Measurements from ENCODE around the gene EIF5B. TPM values are rescaled to one million over a fixed set of nuclear protein-coding genes. Genes with fewer than 3 reads are reported as not detected.

The EIF5B gene
- total and polyA plus RNA-seq, 7 experiments from 2014 or later: 5.6 to 49.0 (median 36.2) TPM

DNA sequence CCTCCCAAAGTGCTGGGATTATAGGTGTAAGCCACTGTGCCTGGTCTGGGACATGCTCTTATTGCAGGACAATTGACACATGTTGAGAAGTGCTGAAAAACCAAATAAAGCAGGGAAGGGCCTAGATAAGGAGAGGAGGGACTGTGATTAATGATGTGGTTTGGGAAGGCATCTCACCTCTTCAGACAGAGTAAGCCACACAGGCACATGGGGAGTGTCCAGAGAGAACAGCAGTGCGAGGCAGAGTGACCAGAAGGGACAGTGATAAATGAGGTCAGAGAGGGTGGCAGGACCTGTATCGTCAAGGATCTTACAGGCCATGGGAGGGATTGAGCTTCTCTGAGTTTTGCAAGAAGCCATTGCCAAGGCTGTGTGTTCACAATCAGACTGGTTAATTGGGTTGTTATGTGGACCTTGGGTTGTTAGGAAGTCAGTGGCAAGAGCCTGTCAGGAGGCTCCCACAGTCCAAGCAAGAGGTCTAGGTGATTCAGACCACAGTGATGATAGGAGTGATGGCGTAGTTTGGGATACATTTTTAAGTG is 58.5 kb downstream of the EIF5B start:
- no peak overlapping the region for H3K4me3 Mint-ChIP-seq
- no peaks in the 10 kb centered on the region for H3K9me3 Mint-ChIP-seq
- no peaks in the 10 kb centered on the region for H3K27me3 Mint-ChIP-seq
- H3K4me1 Mint-ChIP-seq: peaks cover 0 to 4% (median 0%) of the 10 kb centered on the region in 7 donors
- Histone ChIP-seq H3K4me1 (ENCODE audit: control insufficient read depth in 2 of 2, insufficient read depth in 2 of 2, low read length in 2 of 2) (no peaks in the 10 kb centered on the region), H3K27ac (ENCODE audit: low read depth, low read length) (no peak overlapping the region), H3K4me3 (ENCODE audit: low read length) (no peak overlapping the region), H3K27me3 (ENCODE audit: control insufficient read depth in 2 of 2, insufficient read depth in 2 of 2, low read length in 2 of 2) (no peaks in the 10 kb centered on the region), H3K36me3 (ENCODE audit: control insufficient read depth in 2 of 3, insufficient read depth in 3 of 3, low read length in 3 of 3) (peaks cover 17 to 85% (median 20%) of the 10 kb centered on the region in 3 experiments), H3K9me3 (ENCODE audit: control insufficient read depth in 2 of 3, low read length in 3 of 3) (no peaks in the 10 kb centered on the region)
- H3K27ac Mint-ChIP-seq: peak overlapping the region in 7 of 9 donors; percentile 13 to 82 (median 45)
- peaks cover 18 to 62% (median 27%) of the 10 kb centered on the region in 5 donors for H3K36me3 Mint-ChIP-seq
- no peak for ATAC-seq
- POLR2A ChIA-PET: interaction anchor here (0.9 to 1.3 kb wide), 2 partner anchors 8 to 12 kb away, joined by 4 read pairs; no protein-coding TSS in a partner anchor
- intact Hi-C loops (cut with micrococcal nuclease): no loop called here
- DNase-seq: no peak
- CTCF ChIA-PET: no interaction called here

DNA sequence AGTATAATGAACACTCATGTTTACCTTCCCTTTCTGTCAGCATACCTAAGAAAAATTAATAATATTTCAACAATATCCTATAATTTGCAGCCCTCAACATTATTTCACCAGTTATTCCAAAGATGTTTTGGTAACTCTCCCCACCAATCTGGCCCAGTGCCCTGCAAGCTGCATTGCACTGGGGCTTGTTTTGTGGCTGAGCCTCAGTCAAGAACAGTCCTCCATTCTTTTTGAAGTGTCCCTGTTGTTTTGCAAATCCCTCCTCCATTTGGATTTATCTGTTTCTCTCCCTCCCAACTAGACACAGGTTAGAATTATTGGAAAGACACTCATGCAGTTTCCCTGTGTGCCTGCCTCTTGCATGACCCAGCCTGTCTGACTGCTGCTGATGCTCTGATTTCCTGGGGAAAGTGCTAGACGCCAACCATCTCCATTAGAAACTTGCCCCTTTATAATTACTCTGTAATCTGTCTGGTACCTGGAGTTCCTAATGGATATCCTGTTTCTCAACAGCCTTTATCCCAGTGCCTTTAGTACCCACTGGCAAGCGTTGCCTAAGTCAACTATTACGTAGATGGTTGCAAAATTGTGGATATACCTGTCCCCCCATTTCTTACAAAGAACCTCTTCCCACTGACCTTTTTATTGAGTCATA is 60.2 kb downstream of the EIF5B start:
- H3K9me3 ChIP-seq (ENCODE audit: control insufficient read depth in 2 of 3, low read length in 3 of 3): no peaks in the 10 kb centered on the region
- DNase-seq (no peak), ATAC-seq (no peak)
- intact Hi-C loops (cut with micrococcal nuclease): no loop called here
- H3K4me1 ChIP-seq (ENCODE audit: control insufficient read depth in 2 of 2, insufficient read depth in 2 of 2, low read length in 2 of 2): no peaks in the 10 kb centered on the region
- ChIA-PET CTCF (no interaction called here), POLR2A (no interaction called here)
- H3K27me3 Mint-ChIP-seq: no peaks in the 10 kb centered on the region
- H3K27ac ChIP-seq (ENCODE audit: low read depth, low read length): no peak overlapping the region
- H3K36me3 ChIP-seq (ENCODE audit: control insufficient read depth in 2 of 3, insufficient read depth in 3 of 3, low read length in 3 of 3): peaks cover 15 to 88% (median 23%) of the 10 kb centered on the region in 3 experiments
- peaks cover 18 to 57% (median 25%) of the 10 kb centered on the region in 5 donors for H3K36me3 Mint-ChIP-seq
- no peak overlapping the region for H3K4me3 Mint-ChIP-seq
- H3K9me3 Mint-ChIP-seq: no peaks in the 10 kb centered on the region
- peaks cover 0 to 4% (median 0%) of the 10 kb centered on the region in 7 donors for H3K4me1 Mint-ChIP-seq
- peak overlapping the region in 8 of 9 donors; percentile 18 to 79 (median 62) for H3K27ac Mint-ChIP-seq
- no peaks in the 10 kb centered on the region for H3K27me3 ChIP-seq (ENCODE audit: control insufficient read depth in 2 of 2, insufficient read depth in 2 of 2, low read length in 2 of 2)
- no peak overlapping the region for H3K4me3 ChIP-seq (ENCODE audit: low read length)

DNA sequence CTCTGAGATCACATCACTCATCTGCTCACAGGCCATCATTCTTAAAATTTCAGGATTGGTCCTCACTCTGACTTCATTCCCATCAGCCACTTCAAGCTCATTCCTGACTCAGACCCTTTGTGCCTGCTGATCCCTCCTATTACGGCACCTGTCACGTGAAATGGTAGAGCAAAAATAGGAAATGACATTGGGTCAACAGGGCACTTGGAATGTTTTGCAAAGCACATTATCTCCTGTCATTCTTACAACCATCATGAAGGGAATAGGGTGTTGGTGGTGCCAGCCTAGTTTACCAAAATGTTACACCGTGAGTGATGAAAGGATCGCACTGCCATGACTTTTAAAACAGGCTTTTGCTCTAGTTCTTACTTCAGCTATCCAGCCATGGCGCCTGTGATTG is 61.1 kb downstream of the EIF5B start:
- Mint-ChIP-seq H3K4me3 (peak overlapping the region in 1 of 10 donors; percentile 40), H3K27ac (peak overlapping the region in 8 of 9 donors; percentile 1 to 86 (median 41)), H3K9me3 (no peaks in the 10 kb centered on the region), H3K36me3 (peaks cover 18 to 64% (median 30%) of the 10 kb centered on the region in 5 donors), H3K27me3 (no peaks in the 10 kb centered on the region), H3K4me1 (peaks cover 0 to 7% (median 4%) of the 10 kb centered on the region in 7 donors)
- no peaks in the 10 kb centered on the region for H3K27me3 ChIP-seq (ENCODE audit: control insufficient read depth in 2 of 2, insufficient read depth in 2 of 2, low read length in 2 of 2)
- no peaks in the 10 kb centered on the region for H3K9me3 ChIP-seq (ENCODE audit: control insufficient read depth in 2 of 3, low read length in 3 of 3)
- intact Hi-C loops (cut with micrococcal nuclease): no loop called here
- no peak overlapping the region for H3K27ac ChIP-seq (ENCODE audit: low read depth, low read length)
- H3K4me3 ChIP-seq (ENCODE audit: low read length): no peak overlapping the region
- ChIA-PET POLR2A (interaction anchor here (1.1 kb wide), 1 partner anchor 11 kb away, joined by 3 read pairs; no protein-coding TSS in a partner anchor), CTCF (no interaction called here)
- peaks cover 15 to 97% (median 27%) of the 10 kb centered on the region in 3 experiments for H3K36me3 ChIP-seq (ENCODE audit: control insufficient read depth in 2 of 3, insufficient read depth in 3 of 3, low read length in 3 of 3)
- DNase-seq (no peak), ATAC-seq (no peak)
- H3K4me1 ChIP-seq (ENCODE audit: control insufficient read depth in 2 of 2, insufficient read depth in 2 of 2, low read length in 2 of 2): no peaks in the 10 kb centered on the region

DNA sequence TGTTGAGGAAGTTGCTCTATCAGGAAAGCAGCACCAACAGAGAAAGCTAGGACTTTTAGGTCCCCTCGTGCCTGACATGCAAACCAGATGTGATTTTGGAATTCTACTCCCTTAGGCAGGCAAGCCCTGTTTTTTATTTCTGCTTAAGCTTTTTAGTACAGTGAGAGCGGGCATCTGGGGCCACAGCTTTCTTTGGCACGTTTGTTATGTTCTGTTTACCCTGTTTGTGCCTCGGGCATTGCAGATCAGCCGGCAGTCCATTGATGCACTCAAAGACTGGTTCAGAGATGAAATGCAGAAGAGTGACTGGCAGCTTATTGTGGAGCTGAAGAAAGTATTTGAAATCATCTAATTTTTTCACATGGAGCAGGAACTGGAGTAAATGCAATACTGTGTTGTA is 61.9 kb downstream of the EIF5B start:
- Mint-ChIP-seq H3K4me3 (no peak overlapping the region), H3K27ac (peak overlapping the region in 7 of 9 donors; percentile 7 to 54 (median 39)), H3K27me3 (no peaks in the 10 kb centered on the region), H3K9me3 (no peaks in the 10 kb centered on the region), H3K4me1 (peaks cover 2 to 14% (median 9%) of the 10 kb centered on the region in 7 donors), H3K36me3 (peaks cover 18 to 64% (median 30%) of the 10 kb centered on the region in 5 donors)
- Histone ChIP-seq H3K36me3 (ENCODE audit: control insufficient read depth in 2 of 3, insufficient read depth in 3 of 3, low read length in 3 of 3) (peaks cover 14 to 97% (median 24%) of the 10 kb centered on the region in 3 experiments), H3K4me3 (ENCODE audit: low read length) (no peak overlapping the region), H3K4me1 (ENCODE audit: control insufficient read depth in 2 of 2, insufficient read depth in 2 of 2, low read length in 2 of 2) (no peaks in the 10 kb centered on the region), H3K27ac (ENCODE audit: low read depth, low read length) (no peak overlapping the region), H3K9me3 (ENCODE audit: control insufficient read depth in 2 of 3, low read length in 3 of 3) (no peaks in the 10 kb centered on the region), H3K27me3 (ENCODE audit: control insufficient read depth in 2 of 2, insufficient read depth in 2 of 2, low read length in 2 of 2) (no peaks in the 10 kb centered on the region)
- ChIA-PET POLR2A (interaction anchor here (1.1 kb wide), 1 partner anchor 12 kb away, joined by 3 read pairs; no protein-coding TSS in a partner anchor), CTCF (no interaction called here)
- no peak for DNase-seq
- no peak for ATAC-seq
- intact Hi-C loops (cut with micrococcal nuclease): no loop called here

DNA sequence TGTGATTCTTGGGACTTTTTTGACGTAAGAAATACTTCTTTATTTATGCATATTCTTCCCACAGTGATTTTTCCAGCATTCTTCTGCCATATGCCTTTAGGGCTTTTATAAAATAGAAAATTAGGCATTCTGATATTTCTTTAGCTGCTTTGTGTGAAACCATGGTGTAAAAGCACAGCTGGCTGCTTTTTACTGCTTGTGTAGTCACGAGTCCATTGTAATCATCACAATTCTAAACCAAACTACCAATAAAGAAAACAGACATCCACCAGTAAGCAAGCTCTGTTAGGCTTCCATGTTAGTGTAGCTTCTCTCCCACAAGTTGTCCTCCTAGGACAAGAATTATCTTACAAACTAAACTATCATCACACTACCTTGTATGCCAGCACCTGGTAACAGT is 62.6 kb downstream of the EIF5B start:
- H3K9me3 Mint-ChIP-seq: no peaks in the 10 kb centered on the region
- H3K36me3 ChIP-seq (ENCODE audit: control insufficient read depth in 2 of 3, insufficient read depth in 3 of 3, low read length in 3 of 3): peaks cover 9 to 97% (median 19%) of the 10 kb centered on the region in 3 experiments
- H3K27ac Mint-ChIP-seq: peak overlapping the region in 2 of 9 donors; percentile 6 to 39
- no peaks in the 10 kb centered on the region for H3K9me3 ChIP-seq (ENCODE audit: control insufficient read depth in 2 of 3, low read length in 3 of 3)
- no peaks in the 10 kb centered on the region for H3K27me3 ChIP-seq (ENCODE audit: control insufficient read depth in 2 of 2, insufficient read depth in 2 of 2, low read length in 2 of 2)
- H3K4me3 ChIP-seq (ENCODE audit: low read length): no peak overlapping the region
- CTCF ChIA-PET: no interaction called here
- H3K36me3 Mint-ChIP-seq: peaks cover 18 to 63% (median 30%) of the 10 kb centered on the region in 5 donors
- intact Hi-C loops (cut with micrococcal nuclease): no loop called here
- H3K27me3 Mint-ChIP-seq: no peaks in the 10 kb centered on the region
- H3K4me3 Mint-ChIP-seq: no peak overlapping the region
- no peaks in the 10 kb centered on the region for H3K4me1 ChIP-seq (ENCODE audit: control insufficient read depth in 2 of 2, insufficient read depth in 2 of 2, low read length in 2 of 2)
- ATAC-seq (no peak), DNase-seq (no peak)
- POLR2A ChIA-PET: no interaction called here
- no peak overlapping the region for H3K27ac ChIP-seq (ENCODE audit: low read depth, low read length)
- H3K4me1 Mint-ChIP-seq: peaks cover 2 to 20% (median 9%) of the 10 kb centered on the region in 7 donors

DNA sequence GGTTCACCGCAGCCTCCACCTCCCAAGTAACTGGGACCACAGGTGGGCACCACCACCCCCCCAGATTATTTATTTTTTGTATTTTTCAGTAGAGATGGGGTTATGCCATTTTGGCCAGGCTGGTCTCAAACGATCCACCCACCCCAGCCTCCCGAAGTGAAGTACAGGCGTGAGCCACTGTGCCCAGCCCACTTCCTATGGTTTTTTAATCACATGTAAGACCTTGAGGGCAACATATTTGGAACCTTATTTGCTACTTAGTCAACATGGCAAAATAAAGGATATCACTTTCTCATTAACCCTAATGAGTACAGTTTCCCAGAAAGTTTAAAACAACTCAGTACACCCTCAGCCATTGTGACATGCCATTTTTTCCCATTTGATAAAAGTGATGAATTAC is 64.7 kb downstream of the EIF5B start:
- H3K36me3 Mint-ChIP-seq: peaks cover 10 to 49% (median 21%) of the 10 kb centered on the region in 5 donors
- H3K36me3 ChIP-seq (ENCODE audit: control insufficient read depth in 2 of 3, insufficient read depth in 3 of 3, low read length in 3 of 3): peaks cover 13 to 92% (median 15%) of the 10 kb centered on the region in 3 experiments

More for the DNA sequence above, 64.7 kb downstream of the EIF5B start:
- CTCF ChIA-PET: no interaction called here
- Histone ChIP-seq H3K4me3 (ENCODE audit: low read length) (no peak overlapping the region), H3K27ac (ENCODE audit: low read depth, low read length) (peak overlapping the region; percentile 9), H3K9me3 (ENCODE audit: control insufficient read depth in 2 of 3, low read length in 3 of 3) (no peaks in the 10 kb centered on the region), H3K4me1 (ENCODE audit: control insufficient read depth in 2 of 2, insufficient read depth in 2 of 2, low read length in 2 of 2) (no peaks in the 10 kb centered on the region), H3K27me3 (ENCODE audit: control insufficient read depth in 2 of 2, insufficient read depth in 2 of 2, low read length in 2 of 2) (no peaks in the 10 kb centered on the region)
- no peaks in the 10 kb centered on the region for H3K27me3 Mint-ChIP-seq
- ATAC-seq (no peak), DNase-seq (no peak)
- H3K4me1 Mint-ChIP-seq: peaks cover 4 to 20% (median 8%) of the 10 kb centered on the region in 7 donors
- peak overlapping the region in 3 of 9 donors; percentile 48 to 82 (median 77) for H3K27ac Mint-ChIP-seq
- no peak overlapping the region for H3K4me3 Mint-ChIP-seq
- intact Hi-C loops (cut with micrococcal nuclease): no loop called here
- POLR2A ChIA-PET: no interaction called here
- no peaks in the 10 kb centered on the region for H3K9me3 Mint-ChIP-seq
